ENCODE data around the gene MVB12B.

MVB12B gene

DNA sequence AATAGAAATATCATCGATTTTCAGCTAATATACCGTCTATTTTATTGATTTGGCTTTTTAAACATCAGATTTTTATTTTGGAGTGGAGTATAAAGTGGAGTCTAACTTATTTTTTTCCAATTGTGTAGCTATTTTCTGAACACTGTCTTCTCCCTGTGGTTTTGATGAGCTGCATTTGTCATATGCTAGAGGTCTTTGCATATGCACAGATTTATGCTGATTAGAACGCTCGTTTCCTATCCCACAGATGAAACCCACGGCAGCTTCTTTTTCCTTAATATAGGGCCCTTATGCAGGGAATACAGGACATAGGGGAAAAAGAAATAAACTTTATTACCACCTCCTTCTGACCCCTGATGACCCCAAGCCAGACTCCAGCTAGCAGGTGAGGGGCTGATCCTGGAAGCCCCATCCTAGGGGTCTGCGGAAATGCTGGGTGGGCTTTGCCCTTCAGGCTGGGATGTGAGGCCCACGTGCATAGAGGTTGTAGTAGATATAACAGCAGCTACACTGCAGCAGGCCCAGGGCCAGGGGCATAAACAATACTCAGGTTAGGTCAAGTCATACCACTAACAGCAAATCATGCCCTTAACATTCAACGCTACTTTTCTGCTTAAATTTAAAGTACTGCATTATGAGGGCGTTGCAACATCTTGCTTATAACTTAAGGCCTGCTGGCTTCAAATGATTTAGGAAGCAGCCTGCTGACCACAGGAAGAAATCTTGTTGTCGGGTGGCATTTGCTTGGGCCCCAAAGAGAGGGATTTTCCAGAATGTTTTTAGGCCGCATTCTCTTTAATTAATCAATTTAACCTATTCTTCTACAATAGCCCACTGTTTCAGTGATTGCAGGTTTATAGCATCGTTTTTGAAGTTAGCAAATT, 28.5 kb downstream of the MVB12B start:
- H3K4me3 ChIP-seq (ENCODE audit: low read depth in 1 of 2, low read length in 2 of 2): no peak overlapping the region
- H3K27me3 ChIP-seq (ENCODE audit: control insufficient read depth in 1 of 2, insufficient read depth in 2 of 2, low read length in 2 of 2): no peaks in the 10 kb centered on the region
- no peaks in the 10 kb centered on the region for H3K9me3 ChIP-seq (ENCODE audit: low read length)
- no peaks in the 10 kb centered on the region for H3K36me3 ChIP-seq (ENCODE audit: insufficient read depth, low read length)
- peaks cover 6% of the 10 kb centered on the region for H3K4me1 ChIP-seq (ENCODE audit: insufficient read depth, low read length)
- H3K27ac ChIP-seq (ENCODE audit: low read depth, low read length): no peak overlapping the region
- H3K9ac ChIP-seq (ENCODE audit: low read length): no peak overlapping the region

DNA sequence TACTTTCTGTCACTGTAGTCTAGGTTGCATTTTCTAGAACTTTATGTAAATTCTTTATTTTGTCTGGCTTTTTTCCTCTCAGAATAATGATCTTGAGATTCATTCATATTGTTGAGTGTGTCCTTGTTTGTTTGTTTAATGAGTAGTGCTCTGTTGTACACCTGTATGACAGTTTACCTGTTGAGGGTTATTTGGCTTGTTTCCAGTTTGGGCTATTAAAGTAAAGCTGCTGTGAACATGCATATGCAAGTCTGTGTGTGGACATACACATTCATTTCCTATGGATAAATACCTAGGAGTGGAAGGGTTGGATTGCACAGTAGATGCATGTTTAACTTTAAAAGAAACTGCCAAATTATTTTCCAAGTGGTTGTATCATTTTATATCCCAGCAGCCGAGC, 30.4 kb downstream of the MVB12B start:
- peaks cover 6% of the 10 kb centered on the region for H3K4me1 ChIP-seq (ENCODE audit: insufficient read depth, low read length)
- no peaks in the 10 kb centered on the region for H3K9me3 ChIP-seq (ENCODE audit: low read length)
- no peak overlapping the region for H3K9ac ChIP-seq (ENCODE audit: low read length)
- no peaks in the 10 kb centered on the region for H3K36me3 ChIP-seq (ENCODE audit: insufficient read depth, low read length)
- H3K27ac ChIP-seq (ENCODE audit: low read depth, low read length): no peak overlapping the region
- no peak overlapping the region for H3K4me3 ChIP-seq (ENCODE audit: low read depth in 1 of 2, low read length in 2 of 2)
- no peaks in the 10 kb centered on the region for H3K27me3 ChIP-seq (ENCODE audit: control insufficient read depth in 1 of 2, insufficient read depth in 2 of 2, low read length in 2 of 2)

DNA sequence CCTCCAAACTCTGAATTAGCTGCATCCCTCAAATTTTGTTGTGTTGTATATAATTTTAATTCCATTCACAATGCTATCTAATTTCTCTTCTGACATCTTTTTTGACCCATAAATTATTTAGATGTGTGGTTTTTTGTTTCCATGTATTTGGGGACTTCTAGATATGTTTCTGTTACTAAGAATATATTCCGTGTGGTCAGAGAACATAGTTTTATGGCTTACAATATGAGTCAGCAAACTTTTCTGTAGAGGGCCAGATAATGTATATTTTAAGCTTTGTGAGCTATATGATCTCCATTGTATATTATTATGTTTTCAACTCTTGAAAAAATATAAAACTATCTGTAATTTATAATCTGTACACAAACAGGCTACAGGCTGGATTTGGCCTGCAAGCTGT, 33.4 kb downstream of the MVB12B start:
- H3K4me3 ChIP-seq (ENCODE audit: low read depth in 1 of 2, low read length in 2 of 2): no peak overlapping the region
- H3K27me3 ChIP-seq (ENCODE audit: control insufficient read depth in 1 of 2, insufficient read depth in 2 of 2, low read length in 2 of 2): no peaks in the 10 kb centered on the region
- H3K36me3 ChIP-seq (ENCODE audit: insufficient read depth, low read length): no peaks in the 10 kb centered on the region
- H3K27ac ChIP-seq (ENCODE audit: low read depth, low read length): no peak overlapping the region
- H3K4me1 ChIP-seq (ENCODE audit: insufficient read depth, low read length): peaks cover 14% of the 10 kb centered on the region
- no peaks in the 10 kb centered on the region for H3K9me3 ChIP-seq (ENCODE audit: low read length)
- H3K9ac ChIP-seq (ENCODE audit: low read length): no peak overlapping the region

DNA sequence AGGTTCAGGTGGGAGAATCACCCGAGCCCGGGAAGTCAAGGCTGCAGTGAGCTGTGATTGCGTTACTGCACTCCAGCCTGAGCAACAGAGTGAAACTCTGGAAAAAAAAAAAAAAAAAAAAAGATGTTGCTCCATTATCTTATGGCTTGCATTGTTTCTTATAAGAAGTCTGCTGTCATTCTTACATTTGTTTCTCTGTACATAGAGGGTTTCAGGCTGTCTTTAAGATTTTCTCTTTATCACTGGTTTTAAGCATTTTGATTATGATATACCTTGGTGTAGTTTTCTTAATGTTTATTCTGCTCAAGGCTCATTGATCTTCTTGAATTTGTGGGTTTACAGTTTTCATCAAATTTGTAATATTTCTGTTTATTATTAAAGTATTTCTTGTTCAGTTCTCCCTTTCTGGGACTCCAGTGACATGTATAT, 35.2 kb downstream of the MVB12B start:
- H3K27ac ChIP-seq (ENCODE audit: low read depth, low read length): no peak overlapping the region
- H3K4me3 ChIP-seq (ENCODE audit: low read depth in 1 of 2, low read length in 2 of 2): no peak overlapping the region
- H3K36me3 ChIP-seq (ENCODE audit: insufficient read depth, low read length): no peaks in the 10 kb centered on the region
- H3K4me1 ChIP-seq (ENCODE audit: insufficient read depth, low read length): peaks cover 21% of the 10 kb centered on the region
- H3K9ac ChIP-seq (ENCODE audit: low read length): no peak overlapping the region
- no peaks in the 10 kb centered on the region for H3K27me3 ChIP-seq (ENCODE audit: control insufficient read depth in 1 of 2, insufficient read depth in 2 of 2, low read length in 2 of 2)
- H3K9me3 ChIP-seq (ENCODE audit: low read length): no peaks in the 10 kb centered on the region

DNA sequence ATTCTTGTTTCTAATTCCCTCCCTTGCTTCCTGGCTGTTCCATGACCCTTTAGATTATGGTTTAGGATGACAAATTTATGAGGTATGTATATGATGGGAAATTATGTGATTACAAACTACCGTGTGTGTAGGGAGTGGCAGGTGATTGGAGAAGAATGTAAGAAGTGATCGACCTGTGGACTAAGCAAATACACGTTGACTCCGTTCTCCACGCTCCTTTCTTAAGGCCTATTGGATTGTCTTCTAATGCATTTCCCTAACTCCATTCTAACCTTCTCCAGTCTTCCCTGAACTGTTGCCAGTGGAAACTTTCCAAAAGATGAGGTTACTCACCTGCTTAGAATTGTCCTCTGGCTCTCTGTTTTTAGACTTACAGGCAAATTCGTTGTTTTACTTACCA, 36.6 kb downstream of the MVB12B start:
- no peak overlapping the region for H3K9ac ChIP-seq (ENCODE audit: low read length)
- no peak overlapping the region for H3K27ac ChIP-seq (ENCODE audit: low read depth, low read length)
- H3K36me3 ChIP-seq (ENCODE audit: insufficient read depth, low read length): no peaks in the 10 kb centered on the region
- no peaks in the 10 kb centered on the region for H3K9me3 ChIP-seq (ENCODE audit: low read length)
- H3K4me1 ChIP-seq (ENCODE audit: insufficient read depth, low read length): peaks cover 35% of the 10 kb centered on the region
- H3K4me3 ChIP-seq (ENCODE audit: low read depth in 1 of 2, low read length in 2 of 2): no peak overlapping the region
- no peaks in the 10 kb centered on the region for H3K27me3 ChIP-seq (ENCODE audit: control insufficient read depth in 1 of 2, insufficient read depth in 2 of 2, low read length in 2 of 2)

DNA sequence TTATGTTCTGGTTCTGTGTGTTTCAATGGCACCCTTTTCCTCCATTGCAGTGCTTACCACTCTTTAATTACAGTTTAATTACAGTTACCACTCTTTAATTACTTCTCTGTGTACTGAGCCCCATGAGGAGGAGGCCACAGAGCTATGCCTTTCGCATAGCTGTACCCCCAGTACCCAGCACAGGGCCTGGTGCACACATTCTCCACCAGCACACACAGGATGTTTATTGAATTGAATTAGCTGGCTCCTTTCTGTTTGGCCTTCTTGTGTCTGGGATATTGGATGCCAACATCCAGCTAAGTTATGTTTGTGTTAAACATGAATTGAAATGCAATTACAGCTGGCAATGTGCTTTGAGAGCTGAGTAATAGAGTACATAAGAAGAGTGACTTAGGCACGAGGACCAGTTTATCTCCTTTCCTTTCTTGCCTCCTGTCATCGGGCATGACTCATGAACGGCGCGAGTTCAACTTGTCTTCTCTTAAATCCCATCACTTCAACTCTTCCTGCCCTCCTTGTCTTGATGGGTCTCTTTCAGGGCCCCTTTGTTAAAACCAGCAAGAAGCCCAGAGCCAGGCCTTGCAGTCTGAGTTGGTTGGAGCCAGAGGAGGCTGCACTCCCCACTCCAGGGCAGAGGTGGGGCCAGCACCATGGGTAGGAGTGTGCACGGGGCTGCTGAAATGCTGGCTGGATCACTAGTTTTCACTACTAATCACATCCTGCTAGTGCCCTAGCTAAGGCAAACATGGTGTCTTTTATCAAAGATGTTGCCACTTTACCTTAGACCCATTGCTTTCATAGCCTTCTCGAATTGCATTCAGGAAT, 37.4 kb downstream of the MVB12B start:
- no peaks in the 10 kb centered on the region for H3K9me3 ChIP-seq (ENCODE audit: low read length)
- H3K36me3 ChIP-seq (ENCODE audit: insufficient read depth, low read length): no peaks in the 10 kb centered on the region
- H3K4me1 ChIP-seq (ENCODE audit: insufficient read depth, low read length): peaks cover 35% of the 10 kb centered on the region
- H3K27ac ChIP-seq (ENCODE audit: low read depth, low read length): no peak overlapping the region
- no peak overlapping the region for H3K9ac ChIP-seq (ENCODE audit: low read length)
- H3K27me3 ChIP-seq (ENCODE audit: control insufficient read depth in 1 of 2, insufficient read depth in 2 of 2, low read length in 2 of 2): no peaks in the 10 kb centered on the region
- H3K4me3 ChIP-seq (ENCODE audit: low read depth in 1 of 2, low read length in 2 of 2): no peak overlapping the region

DNA sequence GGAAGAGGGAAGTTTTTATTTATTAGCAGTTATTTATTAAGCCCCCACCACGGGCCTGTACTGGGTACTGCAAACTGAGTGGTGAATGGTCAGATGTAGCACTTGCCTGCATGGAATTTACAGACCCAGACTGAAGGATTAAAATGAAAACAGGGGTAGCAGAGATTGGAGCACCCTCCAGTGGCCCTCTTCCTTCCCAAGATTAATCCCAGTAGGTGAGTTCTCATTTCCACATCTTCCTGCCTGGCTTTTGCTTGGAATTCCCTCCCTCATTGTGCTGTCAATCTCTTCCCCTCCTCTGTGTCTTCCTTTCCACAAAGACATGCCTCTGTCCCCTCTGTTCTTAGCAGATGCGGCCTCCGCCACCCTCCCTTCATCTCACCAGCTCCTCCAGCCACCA, 39.2 kb downstream of the MVB12B start:
- Histone ChIP-seq H3K27ac (ENCODE audit: low read depth, low read length) (no peak overlapping the region), H3K9ac (ENCODE audit: low read length) (no peak overlapping the region), H3K27me3 (ENCODE audit: control insufficient read depth in 1 of 2, insufficient read depth in 2 of 2, low read length in 2 of 2) (no peaks in the 10 kb centered on the region), H3K36me3 (ENCODE audit: insufficient read depth, low read length) (no peaks in the 10 kb centered on the region), H3K4me3 (ENCODE audit: low read depth in 1 of 2, low read length in 2 of 2) (no peak overlapping the region), H3K9me3 (ENCODE audit: low read length) (no peaks in the 10 kb centered on the region), H3K4me1 (ENCODE audit: insufficient read depth, low read length) (peaks cover 35% of the 10 kb centered on the region)

DNA sequence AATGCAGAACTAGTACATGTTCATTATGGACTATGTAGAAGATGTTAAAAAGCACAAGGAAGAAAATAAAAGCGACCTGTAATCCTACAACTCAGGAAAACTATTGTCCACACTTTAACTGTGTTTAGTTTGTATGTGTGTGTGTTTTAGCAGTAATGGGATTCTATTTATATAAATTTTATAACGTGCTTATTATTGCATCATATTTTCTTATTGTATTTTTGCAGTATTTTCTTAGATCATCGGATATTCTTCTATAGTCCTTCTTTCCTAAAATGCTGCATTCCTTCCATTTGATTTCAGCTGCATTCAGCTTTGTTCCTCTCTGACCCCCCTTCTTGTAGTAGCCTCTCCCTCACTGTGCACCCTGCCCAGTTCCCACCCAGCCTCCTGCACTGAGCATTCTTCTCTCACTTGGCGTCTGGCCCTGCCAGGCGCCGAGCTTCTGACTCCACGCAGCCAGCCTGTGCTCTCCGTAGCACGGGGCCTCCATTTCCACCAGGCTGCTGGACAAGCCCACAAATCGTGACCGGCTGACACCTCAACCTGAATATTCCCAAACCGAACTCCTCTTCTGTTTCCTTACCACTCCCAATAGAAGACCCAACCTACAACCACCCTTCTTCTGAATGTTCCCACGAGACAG, 39.9 kb downstream of the MVB12B start:
- Histone ChIP-seq H3K27me3 (ENCODE audit: control insufficient read depth in 1 of 2, insufficient read depth in 2 of 2, low read length in 2 of 2) (no peaks in the 10 kb centered on the region), H3K9ac (ENCODE audit: low read length) (no peak overlapping the region), H3K36me3 (ENCODE audit: insufficient read depth, low read length) (no peaks in the 10 kb centered on the region), H3K9me3 (ENCODE audit: low read length) (no peaks in the 10 kb centered on the region), H3K27ac (ENCODE audit: low read depth, low read length) (no peak overlapping the region), H3K4me3 (ENCODE audit: low read depth in 1 of 2, low read length in 2 of 2) (no peak overlapping the region), H3K4me1 (ENCODE audit: insufficient read depth, low read length) (peaks cover 35% of the 10 kb centered on the region)

DNA sequence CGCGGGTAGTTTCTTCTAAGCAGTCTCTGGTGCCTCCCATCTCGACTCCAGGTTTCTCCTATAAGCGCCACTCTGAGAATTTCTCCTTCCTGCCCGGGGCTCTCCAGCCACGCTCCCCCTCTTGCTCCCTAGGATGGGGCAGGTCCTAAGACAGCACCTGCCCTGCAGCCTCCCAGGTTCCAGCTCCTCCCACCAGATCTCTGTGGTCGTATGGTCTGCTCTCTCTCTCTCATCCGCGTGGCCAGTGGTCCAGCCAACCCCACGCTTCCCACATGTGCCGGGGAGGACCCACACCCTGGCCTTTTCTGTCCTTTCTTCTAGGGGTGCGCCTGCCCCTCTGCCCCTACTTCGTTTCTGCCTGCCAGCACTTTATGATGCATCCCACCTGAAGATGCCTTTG, 40.5 kb downstream of the MVB12B start:
- H3K27ac ChIP-seq (ENCODE audit: low read depth, low read length): no peak overlapping the region
- H3K27me3 ChIP-seq (ENCODE audit: control insufficient read depth in 1 of 2, insufficient read depth in 2 of 2, low read length in 2 of 2): no peaks in the 10 kb centered on the region
- H3K9ac ChIP-seq (ENCODE audit: low read length): no peak overlapping the region
- H3K9me3 ChIP-seq (ENCODE audit: low read length): no peaks in the 10 kb centered on the region
- H3K4me3 ChIP-seq (ENCODE audit: low read depth in 1 of 2, low read length in 2 of 2): no peak overlapping the region
- H3K36me3 ChIP-seq (ENCODE audit: insufficient read depth, low read length): no peaks in the 10 kb centered on the region
- H3K4me1 ChIP-seq (ENCODE audit: insufficient read depth, low read length): peaks cover 35% of the 10 kb centered on the region

DNA sequence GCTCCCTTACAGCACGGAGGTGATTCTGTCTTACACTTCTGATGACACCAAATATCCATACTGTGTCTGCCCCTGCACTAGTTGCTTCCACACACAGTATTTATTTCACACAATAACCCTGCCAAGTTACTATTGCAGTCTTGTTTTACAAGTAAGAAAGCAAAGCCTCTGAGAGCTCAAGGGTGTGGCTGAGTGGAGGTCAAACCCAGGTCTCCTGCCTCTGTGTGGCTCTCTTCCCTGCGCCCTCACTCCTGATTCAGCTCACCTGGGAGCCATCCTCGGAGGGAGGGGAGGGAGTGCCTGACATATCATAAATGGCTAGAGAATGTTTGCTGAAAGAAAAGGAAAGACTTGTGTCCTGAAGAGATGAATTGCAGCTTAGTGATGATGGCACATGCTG, 41.0 kb downstream of the MVB12B start:
- H3K4me1 ChIP-seq (ENCODE audit: insufficient read depth, low read length): peaks cover 35% of the 10 kb centered on the region
- H3K9ac ChIP-seq (ENCODE audit: low read length): no peak overlapping the region
- no peak overlapping the region for H3K4me3 ChIP-seq (ENCODE audit: low read depth in 1 of 2, low read length in 2 of 2)
- H3K27me3 ChIP-seq (ENCODE audit: control insufficient read depth in 1 of 2, insufficient read depth in 2 of 2, low read length in 2 of 2): no peaks in the 10 kb centered on the region
- no peaks in the 10 kb centered on the region for H3K9me3 ChIP-seq (ENCODE audit: low read length)
- no peak overlapping the region for H3K27ac ChIP-seq (ENCODE audit: low read depth, low read length)
- H3K36me3 ChIP-seq (ENCODE audit: insufficient read depth, low read length): no peaks in the 10 kb centered on the region

DNA sequence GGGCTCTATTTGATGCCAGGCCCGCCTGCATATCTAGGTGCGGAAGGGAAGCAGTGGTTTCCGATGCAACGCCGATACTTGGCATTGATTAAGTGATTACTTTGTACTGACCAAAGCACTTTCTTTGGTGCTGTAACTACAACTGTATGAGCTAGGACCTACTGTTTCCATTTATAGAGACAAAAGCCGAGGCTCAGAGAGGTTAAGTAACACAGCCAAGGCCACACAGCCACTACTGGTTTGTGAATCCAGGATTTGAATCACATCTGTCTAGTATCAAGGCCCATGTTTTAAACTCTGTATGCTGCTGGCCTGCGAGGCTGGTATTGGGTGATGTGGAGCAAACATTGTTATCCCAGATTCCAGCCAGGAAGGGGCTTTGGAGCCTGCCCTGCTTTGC, 41.4 kb downstream of the MVB12B start:
- no peaks in the 10 kb centered on the region for H3K9me3 ChIP-seq (ENCODE audit: low read length)
- H3K9ac ChIP-seq (ENCODE audit: low read length): no peak overlapping the region
- no peaks in the 10 kb centered on the region for H3K27me3 ChIP-seq (ENCODE audit: control insufficient read depth in 1 of 2, insufficient read depth in 2 of 2, low read length in 2 of 2)
- H3K36me3 ChIP-seq (ENCODE audit: insufficient read depth, low read length): no peaks in the 10 kb centered on the region
- no peak overlapping the region for H3K4me3 ChIP-seq (ENCODE audit: low read depth in 1 of 2, low read length in 2 of 2)
- peaks cover 35% of the 10 kb centered on the region for H3K4me1 ChIP-seq (ENCODE audit: insufficient read depth, low read length)
- H3K27ac ChIP-seq (ENCODE audit: low read depth, low read length): no peak overlapping the region
